ENCODE data around the gene LRSAM1.
"Not testable (repeated sequence)": the region's sequence is repeated elsewhere in the genome, so short reads cannot be mapped to it uniquely, and the experiment has no call there.

Gene LRSAM1

GRCh38 chr9:127457191-127457878 is 6.0 kb downstream of the LRSAM1 start:
- TF ChIP-seq ZNF274 (IDR thresholded peaks at IDR 0.05; ENCODE audit: low read depth, low read length): no peak
- H3K4me3 ChIP-seq (ENCODE audit: low read length): no peak overlapping the region

GRCh38 chr9:127458921-127459320 is 7.6 kb downstream of the LRSAM1 start:
- TF ChIP-seq ZNF274 (IDR thresholded peaks at IDR 0.05; ENCODE audit: low read depth, low read length): no peak
- H3K4me3 ChIP-seq (ENCODE audit: low read length): no peak overlapping the region

DNA sequence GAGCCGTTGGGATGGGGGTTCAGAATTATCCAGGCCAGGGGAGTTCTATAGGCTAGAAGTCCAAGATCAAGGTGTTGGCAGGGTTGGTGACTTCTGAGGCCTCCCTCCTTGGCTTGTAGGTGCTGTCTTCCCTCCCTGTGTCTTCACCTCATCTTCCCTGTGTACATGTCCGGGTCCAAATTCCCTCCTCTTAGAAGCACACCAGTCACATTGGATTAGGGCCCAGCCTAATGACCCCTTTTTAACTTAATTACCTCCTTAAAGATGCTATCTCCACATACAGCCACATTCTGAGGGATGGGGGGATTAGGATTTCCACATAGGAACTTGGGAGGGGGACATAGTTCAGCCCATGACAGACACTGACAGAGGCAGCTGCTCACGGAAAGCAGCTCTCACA is 12.1 kb downstream of the LRSAM1 start:
- TF ChIP-seq ZNF274 (IDR thresholded peaks at IDR 0.05; ENCODE audit: low read depth, low read length): no peak
- H3K4me3 ChIP-seq (ENCODE audit: low read length): no peak overlapping the region

GRCh38 chr9:127463911-127464310 is 12.6 kb downstream of the LRSAM1 start:
- no peak overlapping the region for H3K4me3 ChIP-seq (ENCODE audit: low read length)
- TF ChIP-seq ZNF274 (IDR thresholded peaks at IDR 0.05; ENCODE audit: low read depth, low read length): no peak

- not testable (repeated sequence) for H3K4me3 ChIP-seq (ENCODE audit: low read length)
These were observed 15.2 kb downstream of the LRSAM1 start for GRCh38 chr9:127466407-127466917.

- H3K4me3 ChIP-seq (ENCODE audit: low read length): no peak overlapping the region
- no peak for TF ChIP-seq ZNF274 (IDR thresholded peaks at IDR 0.05; ENCODE audit: low read depth, low read length)
These were observed 16.3 kb downstream of the LRSAM1 start for GRCh38 chr9:127467621-127468020.

GRCh38 chr9:127470662-127471061 is 19.4 kb downstream of the LRSAM1 start:
- no peak for TF ChIP-seq ZNF274 (IDR thresholded peaks at IDR 0.05; ENCODE audit: low read depth, low read length)
- H3K4me3 ChIP-seq (ENCODE audit: low read length): no peak overlapping the region

- H3K4me3 ChIP-seq (ENCODE audit: low read length): no peak overlapping the region
- no peak for TF ChIP-seq ZNF274 (IDR thresholded peaks at IDR 0.05; ENCODE audit: low read depth, low read length)
These were observed 22.2 kb downstream of the LRSAM1 start for GRCh38 chr9:127473501-127473900.

DNA sequence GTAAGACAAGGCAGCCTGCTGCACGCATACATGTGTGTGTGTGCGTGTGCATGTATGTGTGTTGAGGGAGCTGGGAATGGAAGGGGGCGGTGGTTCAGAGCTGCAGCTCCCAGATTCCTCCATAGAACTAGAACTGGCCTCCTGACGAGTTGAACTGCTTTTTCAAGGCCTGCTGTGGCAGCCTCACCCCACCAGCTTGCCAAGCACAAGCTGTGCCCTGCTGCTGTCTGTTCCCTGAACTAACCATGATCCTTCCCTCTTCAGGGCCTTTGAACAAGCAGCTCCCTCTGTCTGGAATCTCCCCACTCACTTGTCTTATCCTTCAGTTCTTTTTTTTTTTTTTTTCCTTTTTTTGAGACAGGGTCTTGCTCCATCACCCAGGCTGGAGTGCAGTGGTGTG is 22.6 kb downstream of the LRSAM1 start:
- H3K4me3 ChIP-seq (ENCODE audit: low read length): no peak overlapping the region
- TF ChIP-seq ZNF274 (IDR thresholded peaks at IDR 0.05; ENCODE audit: low read depth, low read length): no peak

GRCh38 chr9:127474592-127474991 is 23.3 kb downstream of the LRSAM1 start:
- no peak for TF ChIP-seq ZNF274 (IDR thresholded peaks at IDR 0.05; ENCODE audit: low read depth, low read length)
- no peak overlapping the region for H3K4me3 ChIP-seq (ENCODE audit: low read length)

DNA sequence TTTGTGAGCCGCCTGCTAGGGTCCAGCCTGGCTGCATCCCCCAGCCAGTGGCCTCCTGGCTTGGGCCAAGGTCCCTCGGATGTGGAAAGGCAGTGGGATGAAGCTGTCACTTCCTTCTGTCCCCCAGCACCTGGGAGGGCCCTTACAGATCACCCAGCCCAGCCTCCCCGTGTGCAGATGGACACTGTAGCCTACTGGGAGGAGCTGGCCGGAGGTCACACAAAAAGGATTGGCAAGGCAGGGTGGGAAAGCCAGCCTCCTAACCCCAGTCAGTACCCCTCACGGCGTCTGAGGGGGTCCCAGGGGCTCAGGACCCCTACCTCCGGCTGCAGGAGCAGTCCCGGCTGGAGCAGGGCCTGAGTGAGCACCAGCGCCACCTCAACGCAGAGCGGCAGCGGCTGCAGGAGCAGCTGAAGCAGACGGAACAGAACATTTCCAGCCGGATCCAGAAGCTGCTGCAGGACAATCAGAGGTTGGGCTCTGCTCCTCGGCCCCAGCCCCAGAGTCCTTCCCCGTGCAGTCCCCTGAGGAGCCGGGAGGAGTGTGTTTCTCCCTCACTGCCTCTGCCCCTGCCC is 28.3 kb downstream of the LRSAM1 start:
- no peak overlapping the region for H3K4me3 ChIP-seq (ENCODE audit: low read length)
- TF ChIP-seq ZNF274 (IDR thresholded peaks at IDR 0.05; ENCODE audit: low read depth, low read length): no peak

DNA sequence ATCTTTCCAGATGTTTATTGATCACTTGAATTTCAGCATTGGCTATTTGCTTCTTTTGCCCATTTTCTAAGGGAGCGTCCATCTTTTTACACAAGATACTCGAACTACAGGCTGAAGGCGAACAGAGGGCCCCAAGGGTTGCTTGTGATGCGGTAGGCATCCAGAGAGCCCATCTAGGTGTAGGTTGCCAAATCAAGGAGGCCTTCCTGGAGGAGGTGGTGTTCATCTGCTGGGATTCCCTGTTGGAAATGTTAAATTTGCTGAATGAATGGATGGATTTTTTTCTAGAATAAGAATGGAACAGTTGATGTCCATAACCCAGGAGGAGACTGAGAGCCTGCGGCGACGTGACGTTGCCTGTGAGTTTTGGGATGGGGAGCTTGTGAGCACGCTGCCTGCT is 31.4 kb downstream of the LRSAM1 start:
- no peak overlapping the region for H3K4me3 ChIP-seq (ENCODE audit: low read length)
- TF ChIP-seq ZNF274 (IDR thresholded peaks at IDR 0.05; ENCODE audit: low read depth, low read length): no peak

DNA sequence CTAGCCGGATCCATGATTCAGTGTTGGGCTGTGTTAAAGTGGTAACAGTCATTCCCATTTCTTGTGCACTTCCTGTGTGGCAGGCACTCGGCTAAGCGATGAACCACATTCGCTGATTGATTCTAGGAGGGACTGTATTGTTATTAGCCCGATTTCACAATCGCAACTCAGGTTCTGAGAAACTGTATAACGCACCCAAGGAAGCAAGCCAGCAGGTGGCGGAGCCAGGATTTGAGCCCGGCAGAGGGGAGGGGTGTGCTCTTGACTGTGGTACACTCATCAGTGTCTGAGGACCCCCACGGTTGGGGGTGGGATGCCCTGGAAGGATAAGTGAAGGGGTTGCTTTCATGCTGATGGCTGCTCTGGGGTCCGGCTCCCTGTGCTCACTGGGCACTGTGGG is 34.7 kb downstream of the LRSAM1 start:
- no peak for TF ChIP-seq ZNF274 (IDR thresholded peaks at IDR 0.05; ENCODE audit: low read depth, low read length)
- no peak overlapping the region for H3K4me3 ChIP-seq (ENCODE audit: low read length)

DNA sequence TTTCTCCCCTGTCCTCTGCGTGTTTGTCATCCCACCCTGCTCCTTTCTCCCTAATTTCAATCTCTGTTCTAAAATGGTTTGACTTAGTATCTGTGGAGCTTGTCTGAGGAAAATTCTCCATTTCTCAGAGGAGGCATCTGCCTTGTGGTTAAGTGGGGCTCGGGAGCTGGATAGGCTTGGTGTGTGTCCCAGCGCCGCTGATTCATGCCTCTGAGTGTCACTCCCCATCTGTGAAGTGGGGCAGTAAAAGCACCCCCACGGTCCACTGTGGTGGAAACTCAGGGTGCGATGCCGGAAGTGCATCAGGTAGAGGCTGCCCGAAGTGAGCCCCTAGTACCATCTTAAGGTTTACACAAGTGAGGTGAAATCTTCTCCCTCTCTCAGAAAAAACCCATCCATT is 37.6 kb downstream of the LRSAM1 start:
- TF ChIP-seq ZNF274 (IDR thresholded peaks at IDR 0.05; ENCODE audit: low read depth, low read length): no peak
- no peak overlapping the region for H3K4me3 ChIP-seq (ENCODE audit: low read length)

DNA sequence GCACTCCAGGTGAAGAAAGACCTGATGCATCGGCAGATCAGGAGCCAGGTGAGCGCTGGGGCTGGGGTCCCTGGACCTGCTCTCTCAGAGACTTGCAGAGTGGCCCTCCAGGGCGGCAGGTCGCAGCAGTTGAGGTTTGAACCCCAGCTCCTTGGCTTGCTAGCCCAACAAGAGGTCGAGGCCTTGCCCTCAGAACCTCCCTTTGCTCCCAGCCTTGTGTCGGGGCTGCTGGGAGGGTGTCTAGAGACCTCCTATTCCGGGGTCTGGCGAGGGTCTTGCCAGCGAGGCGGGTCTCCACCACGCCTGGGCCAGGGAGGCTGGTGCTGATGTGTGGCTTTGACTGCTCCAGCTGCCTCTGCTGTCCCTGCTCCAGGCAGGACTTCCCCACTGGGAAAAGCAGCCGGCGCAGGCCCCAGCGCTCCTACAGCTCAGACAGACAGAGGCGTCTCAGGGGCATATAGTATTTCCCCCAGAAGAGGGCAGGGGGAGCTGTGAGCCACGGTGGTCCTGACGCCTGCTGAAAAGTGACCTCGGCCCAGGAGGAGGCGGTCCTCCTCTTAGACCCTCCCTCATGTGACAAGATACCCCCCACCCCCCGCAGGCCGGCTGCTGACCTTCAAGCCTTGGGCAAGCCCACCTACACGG is 38.3 kb downstream of the LRSAM1 start:
- no peak overlapping the region for H3K4me3 ChIP-seq (ENCODE audit: low read length)
- TF ChIP-seq ZNF274 (IDR thresholded peaks at IDR 0.05; ENCODE audit: low read depth, low read length): no peak
